Measurements from ENCODE around the gene ING5. TPM values are rescaled to one million over a fixed set of nuclear protein-coding genes. Genes with fewer than 3 reads are reported as not detected.
A peak's percentile ranks its signal among the peaks of the same experiment; 100 is the strongest.
"Not testable (repeated sequence)": the region's sequence is repeated elsewhere in the genome, so short reads cannot be mapped to it uniquely, and the experiment has no call there.

The ING5 gene
- total RNA-seq, 1 experiment from 2014 or later = 20.5 TPM

GRCh38 chr2:241759067-241759807 is 57.4 kb downstream of the ING5 start:
- Histone ChIP-seq H3K27ac (no peak overlapping the region), H3K4me1 (replicated peaks) (peaks cover 5% of the 10 kb centered on the region; the same call in 1 of the 2 replicates), H3K27me3 (replicated peaks) (no peaks in the 10 kb centered on the region), H3K9me3 (replicated peaks) (no peaks in the 10 kb centered on the region), H3K36me3 (peaks cover 7% of the 10 kb centered on the region), H3K4me3 (no peak overlapping the region)
- DNase-seq (ENCODE audit: low read depth in 1 of 2, low spot score in 2 of 2) = no peak

GRCh38 chr2:241759893-241760292 is 58.1 kb downstream of the ING5 start:
- not testable (repeated sequence) for H3K27me3 ChIP-seq (replicated peaks); H3K4me1 ChIP-seq (replicated peaks); DNase-seq (ENCODE audit: low read depth in 1 of 2, low spot score in 2 of 2); H3K36me3 ChIP-seq; H3K9me3 ChIP-seq (replicated peaks); H3K4me3 ChIP-seq; H3K27ac ChIP-seq

- Histone ChIP-seq H3K27me3 (replicated peaks) (no peaks in the 10 kb centered on the region), H3K9me3 (replicated peaks) (no peaks in the 10 kb centered on the region)
- no peak for DNase-seq (ENCODE audit: low read depth in 1 of 2, low spot score in 2 of 2)
Observed at GRCh38 chr2:241760301-241760771, 58.5 kb downstream of the ING5 start.

GRCh38 chr2:241762321-241762932 is 60.6 kb downstream of the ING5 start:
- no peaks in the 10 kb centered on the region for H3K27me3 ChIP-seq (replicated peaks)
- no peaks in the 10 kb centered on the region for H3K9me3 ChIP-seq (replicated peaks)
- H3K27ac ChIP-seq = no peak overlapping the region
- no peaks in the 10 kb centered on the region for H3K36me3 ChIP-seq
- no peak overlapping the region for H3K4me3 ChIP-seq
- no peak for DNase-seq (ENCODE audit: low read depth in 1 of 2, low spot score in 2 of 2)
- H3K4me1 ChIP-seq (replicated peaks) = peaks cover 5% of the 10 kb centered on the region; the same call in 1 of the 2 replicates

More at GRCh38 chr2:241760301-241760771, 58.5 kb downstream of the ING5 start:
- peaks cover 5% of the 10 kb centered on the region; the same call in 1 of the 2 replicates for H3K4me1 ChIP-seq (replicated peaks)
- no peak overlapping the region for H3K4me3 ChIP-seq
- peaks cover 7% of the 10 kb centered on the region for H3K36me3 ChIP-seq
- no peak overlapping the region for H3K27ac ChIP-seq

GRCh38 chr2:241762933-241763369 is 61.1 kb downstream of the ING5 start:
- Histone ChIP-seq H3K27ac (no peak overlapping the region), H3K9me3 (replicated peaks) (no peaks in the 10 kb centered on the region), H3K4me1 (replicated peaks) (peaks cover 5% of the 10 kb centered on the region; the same call in 1 of the 2 replicates), H3K4me3 (no peak overlapping the region), H3K27me3 (replicated peaks) (no peaks in the 10 kb centered on the region), H3K36me3 (no peaks in the 10 kb centered on the region)
- DNase-seq (ENCODE audit: low read depth in 1 of 2, low spot score in 2 of 2) = no peak

- H3K36me3 ChIP-seq = no peaks in the 10 kb centered on the region
- H3K4me3 ChIP-seq = no peak overlapping the region
- DNase-seq (ENCODE audit: low read depth in 1 of 2, low spot score in 2 of 2) = no peak
- H3K27me3 ChIP-seq (replicated peaks) = no peaks in the 10 kb centered on the region
- no peak overlapping the region for H3K27ac ChIP-seq
- no peaks in the 10 kb centered on the region for H3K9me3 ChIP-seq (replicated peaks)
- peaks cover 5% of the 10 kb centered on the region; the same call in 1 of the 2 replicates for H3K4me1 ChIP-seq (replicated peaks)
Observed at GRCh38 chr2:241763551-241764274, 61.9 kb downstream of the ING5 start.

DNA sequence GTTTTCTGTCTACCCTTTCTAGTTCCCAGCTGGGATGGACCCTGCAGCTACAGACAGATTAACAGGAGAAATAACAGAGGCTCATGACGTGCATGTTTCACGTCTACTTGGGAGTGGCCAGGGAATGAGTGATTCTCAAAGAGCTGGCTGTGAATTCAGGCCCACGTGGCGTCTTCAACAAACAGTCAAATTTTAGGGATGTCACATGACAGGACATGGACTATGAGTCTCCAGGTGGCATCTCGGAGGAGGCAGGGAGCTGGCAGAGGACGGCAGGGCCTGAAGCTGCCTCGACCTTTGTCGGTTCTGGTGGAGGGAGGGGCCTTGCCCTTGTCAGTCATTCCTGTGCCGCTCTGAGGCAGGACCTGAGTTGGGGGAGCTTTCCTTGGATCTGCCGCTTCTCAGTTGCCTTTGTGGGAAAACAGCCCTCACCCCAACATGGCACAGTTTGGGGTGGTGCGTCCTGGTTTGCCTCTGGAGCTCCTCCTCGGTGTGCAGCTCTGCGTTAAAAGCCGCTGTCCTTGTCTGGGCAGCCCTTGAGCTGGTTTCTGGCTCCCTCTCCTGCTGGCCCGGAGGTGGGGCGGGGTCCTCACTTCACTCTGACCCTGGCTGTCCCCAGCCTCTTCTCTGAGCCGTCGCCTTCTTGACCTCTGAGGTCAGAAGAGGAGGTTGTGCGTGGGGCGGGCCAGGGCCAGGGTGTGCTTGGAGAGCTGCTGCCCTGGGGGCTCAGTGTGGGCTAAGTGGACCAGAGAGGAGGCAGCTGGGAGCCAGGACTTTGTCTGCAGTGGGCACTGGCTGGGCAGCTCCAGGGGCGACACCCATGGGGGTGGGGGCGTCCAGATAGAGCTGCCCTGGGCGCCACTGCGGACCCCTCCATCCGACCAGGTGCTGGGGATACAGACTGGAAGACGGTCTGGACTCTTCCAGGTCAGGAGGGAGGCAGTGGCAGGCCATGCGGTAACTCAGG is 62.7 kb downstream of the ING5 start:
- Histone ChIP-seq H3K9me3 (replicated peaks) (no peaks in the 10 kb centered on the region), H3K4me1 (replicated peaks) (peaks cover 5% of the 10 kb centered on the region; the same call in 1 of the 2 replicates), H3K27ac (no peak overlapping the region), H3K4me3 (no peak overlapping the region), H3K36me3 (no peaks in the 10 kb centered on the region), H3K27me3 (replicated peaks) (no peaks in the 10 kb centered on the region)
- peak in 1 of 2 experiments; percentile 33 for DNase-seq (ENCODE audit: low read depth in 1 of 2, low spot score in 2 of 2)

DNA sequence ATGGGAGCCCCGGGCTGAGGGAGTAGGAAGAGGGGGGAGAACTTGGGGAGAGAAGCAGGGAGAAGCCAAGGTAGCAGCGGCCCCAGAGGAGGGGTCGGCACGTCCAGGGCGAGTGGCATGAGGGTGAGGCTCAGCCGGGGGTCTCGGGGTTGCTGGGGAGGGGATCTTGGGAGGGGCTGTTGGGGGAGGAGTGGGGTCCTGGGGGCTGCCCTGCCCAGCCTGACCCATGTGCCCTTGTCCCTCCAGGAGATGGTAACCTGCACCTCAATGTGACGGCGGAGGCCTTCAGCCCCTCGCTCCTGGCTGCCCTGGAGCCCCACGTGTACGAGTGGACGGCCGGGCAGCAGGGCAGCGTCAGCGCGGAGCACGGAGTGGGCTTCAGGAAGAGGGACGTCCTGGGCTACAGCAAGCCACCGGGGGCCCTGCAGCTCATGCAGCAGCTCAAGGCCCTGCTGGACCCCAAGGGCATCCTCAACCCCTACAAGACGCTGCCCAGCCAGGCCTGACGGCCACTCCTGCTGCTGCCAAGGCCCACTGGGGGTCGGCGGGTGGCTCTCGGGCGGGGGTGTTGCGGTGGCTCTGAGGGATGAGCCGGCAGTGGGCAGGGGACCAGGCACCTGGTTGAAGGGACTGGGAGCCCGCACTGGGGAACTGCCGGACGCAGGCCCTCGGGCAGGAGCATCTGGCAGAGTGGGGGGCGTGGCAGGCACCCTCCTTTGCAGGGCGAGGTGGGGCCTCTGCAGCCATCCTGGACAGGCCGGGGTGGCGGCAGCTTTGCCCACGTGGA is 65.8 kb downstream of the ING5 start:
- no peak overlapping the region for H3K4me3 ChIP-seq
- DNase-seq (ENCODE audit: low read depth in 1 of 2, low spot score in 2 of 2) = peak in 1 of 2 experiments; percentile 41

DNA sequence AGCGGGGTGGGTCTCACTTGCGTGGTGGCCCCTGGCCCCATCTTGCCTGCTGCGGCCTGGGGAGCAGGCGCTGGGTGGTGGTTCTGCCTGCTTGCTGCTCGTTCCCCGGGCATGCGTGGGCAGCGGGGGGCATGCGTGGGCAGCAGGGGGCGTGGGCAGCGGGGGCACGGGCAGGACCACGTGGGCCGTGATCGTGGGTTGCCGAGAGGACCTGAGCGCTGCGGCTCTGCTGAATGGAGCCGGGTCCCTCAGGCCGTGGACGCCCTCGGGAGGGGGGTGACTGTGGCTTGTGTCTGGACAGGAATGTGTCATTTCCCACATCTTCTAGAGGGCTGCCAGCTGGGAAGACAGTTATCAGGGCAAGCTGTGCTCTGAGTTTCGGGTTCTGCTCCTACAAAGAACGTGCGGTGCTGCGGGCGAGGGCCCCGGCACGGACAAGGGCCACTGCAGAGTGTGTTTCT is 66.4 kb downstream of the ING5 start:
- Histone ChIP-seq H3K36me3 (no peaks in the 10 kb centered on the region), H3K27me3 (replicated peaks) (no peaks in the 10 kb centered on the region), H3K4me3 (no peak overlapping the region), H3K9me3 (replicated peaks) (no peaks in the 10 kb centered on the region), H3K4me1 (replicated peaks) (no peaks in the 10 kb centered on the region), H3K27ac (no peak overlapping the region)
- DNase-seq (ENCODE audit: low read depth in 1 of 2, low spot score in 2 of 2) = peak in 1 of 2 experiments; percentile 35

More for the DNA sequence above, 65.8 kb downstream of the ING5 start:
- no peaks in the 10 kb centered on the region for H3K4me1 ChIP-seq (replicated peaks)
- H3K27me3 ChIP-seq (replicated peaks) = no peaks in the 10 kb centered on the region
- no peaks in the 10 kb centered on the region for H3K36me3 ChIP-seq
- no peaks in the 10 kb centered on the region for H3K9me3 ChIP-seq (replicated peaks)
- H3K27ac ChIP-seq = no peak overlapping the region

DNA sequence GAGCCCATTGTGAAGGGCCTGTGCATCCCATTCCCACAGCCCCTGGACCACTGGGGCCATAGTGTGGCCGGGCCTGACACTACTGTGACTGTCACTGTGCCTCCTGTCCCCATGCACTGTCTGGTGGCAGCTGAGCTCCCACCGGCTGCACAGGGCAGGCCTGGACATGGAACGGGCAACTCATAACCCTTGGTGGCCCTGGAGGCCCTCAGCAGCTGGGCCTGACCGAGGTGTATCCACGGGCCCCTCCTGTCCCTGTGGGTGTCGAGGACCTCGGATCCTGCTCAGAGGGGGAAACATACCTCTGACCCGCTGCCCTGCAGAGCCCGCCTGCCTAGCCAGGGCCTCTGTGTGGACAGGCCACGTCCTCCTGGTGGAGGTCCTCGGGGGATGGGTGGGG is 67.0 kb downstream of the ING5 start:
- H3K27me3 ChIP-seq (replicated peaks) = no peaks in the 10 kb centered on the region

DNA sequence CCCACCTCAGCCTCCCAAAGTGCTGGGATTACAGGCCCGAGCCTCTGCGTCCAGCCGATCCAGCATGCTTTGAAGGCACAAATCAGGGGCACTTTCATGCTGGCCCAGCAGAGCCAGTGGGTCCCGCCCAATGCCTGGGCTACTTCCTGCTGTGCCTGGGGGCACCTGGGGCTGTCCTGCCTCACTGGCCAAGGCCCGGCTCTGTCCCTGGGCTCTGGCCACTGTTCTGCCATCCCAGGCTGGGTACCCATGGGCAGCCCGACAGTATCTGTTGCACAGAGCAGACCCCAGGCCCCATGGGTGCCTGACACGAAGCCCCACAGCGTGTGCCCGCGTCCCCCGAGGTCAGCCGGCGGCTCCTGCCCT is 68.0 kb downstream of the ING5 start:
- Histone ChIP-seq H3K4me1 (replicated peaks) (0 out of 2 replicates have a peak, but pooled peaks cover 2% of the 10 kb centered on the region), H3K9me3 (replicated peaks) (no peaks in the 10 kb centered on the region), H3K36me3 (no peaks in the 10 kb centered on the region), H3K27ac (no peak overlapping the region), H3K27me3 (replicated peaks) (peaks cover 2% of the 10 kb centered on the region), H3K4me3 (no peak overlapping the region)
- DNase-seq (ENCODE audit: low read depth in 1 of 2, low spot score in 2 of 2) = no peak

More for the DNA sequence above, 67.0 kb downstream of the ING5 start:
- H3K27ac ChIP-seq = no peak overlapping the region
- H3K36me3 ChIP-seq = no peaks in the 10 kb centered on the region
- peak in 1 of 2 experiments; percentile 32 for DNase-seq (ENCODE audit: low read depth in 1 of 2, low spot score in 2 of 2)
- H3K4me3 ChIP-seq = no peak overlapping the region
- H3K4me1 ChIP-seq (replicated peaks) = no peaks in the 10 kb centered on the region
- no peaks in the 10 kb centered on the region for H3K9me3 ChIP-seq (replicated peaks)

- peak in 1 of 2 experiments; percentile 37 for DNase-seq (ENCODE audit: low read depth in 1 of 2, low spot score in 2 of 2)
- Histone ChIP-seq H3K4me1 (replicated peaks) (0 out of 2 replicates have a peak, but pooled peaks cover 5% of the 10 kb centered on the region), H3K27me3 (replicated peaks) (peaks cover 7% of the 10 kb centered on the region), H3K36me3 (no peaks in the 10 kb centered on the region), H3K9me3 (replicated peaks) (no peaks in the 10 kb centered on the region), H3K27ac (no peak overlapping the region), H3K4me3 (no peak overlapping the region)
Observed at GRCh38 chr2:241770185-241770935, 68.5 kb downstream of the ING5 start.

Measured in SJSA1 (cell line).